Liver (tissue), 9 donors: ENCODE results near the gene URGCP. TPM values are rescaled to one million over a fixed set of nuclear protein-coding genes. Genes with fewer than 3 reads are reported as not detected.
"Not testable (repeated sequence)": the region's sequence is repeated elsewhere in the genome, so short reads cannot be mapped to it uniquely, and the experiment has no call there.

Source experiments
- DNase-seq: peaks from one replicate; pipeline ENCODE4 v3.0.0-alpha.2; 2017; ENCODE audit warnings: low spot score
- H3K27ac ChIP-seq, 2 donors: one replicate each; pipeline ENCODE4 v1.7.0; 2013; ENCODE audit warnings: inconsistent platforms in 2 of 2, low read length in 2 of 2, control low read depth in 1 of 2, low read depth in 1 of 2, mild to moderate bottlenecking in 1 of 2
- H3K27me3 ChIP-seq, 4 donors: one replicate each; pipeline versions ENCODE4 v1.6.1 to v1.7.0; 2013; ENCODE audit warnings: low read length in 3 of 4, inconsistent platforms in 1 of 4, mild to moderate bottlenecking in 1 of 4, moderate library complexity in 1 of 4; ENCODE audit not compliant: control insufficient read depth in 4 of 4, insufficient read depth in 4 of 4
- H3K36me3 ChIP-seq, 4 donors: one replicate each; pipeline versions ENCODE4 v1.6.1 to v1.7.0; 2013; ENCODE audit warnings: low read length in 3 of 4, mild to moderate bottlenecking in 3 of 4, low read depth in 1 of 4, moderate library complexity in 1 of 4; ENCODE audit not compliant: control insufficient read depth in 4 of 4, insufficient read depth in 3 of 4
- H3K4me1 ChIP-seq, 4 donors: one replicate each; pipeline versions ENCODE4 v1.6.1 to v1.7.0; 2013; ENCODE audit warnings: low read length in 3 of 4, mild to moderate bottlenecking in 3 of 4, moderate library complexity in 1 of 4; ENCODE audit not compliant: control insufficient read depth in 4 of 4, insufficient read depth in 4 of 4
- H3K4me3 ChIP-seq, 3 donors: one replicate each; pipeline versions ENCODE4 v1.6.1 to v1.7.0; 2013; ENCODE audit warnings: low read length in 3 of 3, control low read depth in 1 of 3, low read depth in 1 of 3, mild to moderate bottlenecking in 1 of 3
- H3K9ac ChIP-seq, 2 donors: one replicate each; pipeline ENCODE4 v1.7.0; 2013; ENCODE audit warnings: low read length in 2 of 2, mild to moderate bottlenecking in 2 of 2, moderate library complexity in 2 of 2, control low read depth in 1 of 2, low read depth in 1 of 2
- H3K9me3 ChIP-seq, 4 donors: one replicate each; pipeline versions ENCODE4 v1.6.1 to v1.7.0; 2013; ENCODE audit warnings: low read length in 3 of 4; ENCODE audit not compliant: control insufficient read depth in 4 of 4
- EGR1 ChIP-seq, 2 donors: IDR thresholded peaks; 2 replicates each; pipeline ENCODE4 v1.6.1; 2016 to 2018; ENCODE audit warnings: antibody characterized with exemption in 2 of 2, low read depth in 2 of 2
- FOXA1 ChIP-seq: IDR thresholded peaks from 2 replicates; pipeline ENCODE4 v1.6.1; 2016; ENCODE audit warnings: antibody characterized with exemption
- FOXA2 ChIP-seq: IDR thresholded peaks from 2 replicates; pipeline ENCODE4 v1.6.1; 2016; ENCODE audit warnings: antibody characterized with exemption
- GABPA ChIP-seq, 2 donors: IDR thresholded peaks in 1 of 2; conservative IDR thresholded peaks in 1 of 2; 2 replicates each; pipeline ENCODE4 v1.6.1; 2016; ENCODE audit warnings: antibody characterized with exemption in 2 of 2, mild to moderate bottlenecking in 1 of 2, moderate library complexity in 1 of 2
- HNF4A ChIP-seq, 2 donors: conservative IDR thresholded peaks; 2 replicates each; pipeline ENCODE4 v1.6.1; 2016; ENCODE audit warnings: antibody characterized with exemption in 2 of 2, mild to moderate bottlenecking in 2 of 2
- HNF4G ChIP-seq: IDR thresholded peaks from 2 replicates; pipeline ENCODE4 v1.6.1; 2016; ENCODE audit warnings: antibody characterized with exemption
- JUND ChIP-seq, 2 donors: IDR thresholded peaks; 2 replicates each; pipeline ENCODE4 v1.6.1; 2016; ENCODE audit warnings: antibody characterized with exemption in 2 of 2
- MAX ChIP-seq: IDR thresholded peaks from 2 replicates; pipeline ENCODE4 v1.6.1; 2016; ENCODE audit warnings: antibody characterized with exemption
- NR2F2 ChIP-seq: IDR thresholded peaks from 2 replicates; pipeline ENCODE4 v1.6.1; 2016; ENCODE audit warnings: antibody characterized with exemption
- REST ChIP-seq: IDR thresholded peaks from 2 replicates; pipeline ENCODE4 v1.6.1; 2016; ENCODE audit warnings: antibody characterized with exemption, mild to moderate bottlenecking
- YY1 ChIP-seq: IDR thresholded peaks from 2 replicates; pipeline ENCODE4 v1.6.1; 2016; ENCODE audit warnings: antibody characterized with exemption, mild to moderate bottlenecking
- WGBS: extraction: QIAGEN DNeasy Blood & Tissue Kit; methylation state at CpG from one replicate; pipeline ENCODE4 v1.1.7; 2013; 5-methylcytosine and 5-hydroxymethylcytosine counted together
- polyA plus RNA-seq, 2 donors: library from polyadenylated mRNA; stranded (reverse) in 1 of 2; unstranded in 1 of 2; fragments of 200-250 nt in 1 of 2; fragments of >200 nt in 1 of 2; fragmentation: Nextera tagmentation in 1 of 2; extraction: Ambion mirVana in 1 of 2; gene quantifications; one replicate each; pipeline versions ENCODE4 v1.2.1 to v1.2.3, GENCODE V29; 2013 to 2015
- total RNA-seq, 2 donors: library from RNA; depleted of rRNA; stranded (reverse); fragments of >200 nt; gene quantifications; one replicate each; pipeline ENCODE4 v1.2.3, GENCODE V29; 2014
- donor health status: healthy.
- donor health status: healthy.
- donor health status: healthy.
- donor health status: healthy.
- donor health status: healthy.

Gene URGCP
- total and polyA plus RNA-seq, 4 donors = 7.2 to 28.4 (median 13.0) TPM

- Histone ChIP-seq H3K9ac (no peak overlapping the region), H3K4me1 (peaks cover 0 to 5% (median 0%) of the 10 kb centered on the region in 4 donors), H3K27ac (no peak overlapping the region), H3K4me3 (no peak overlapping the region), H3K36me3 (no peaks in the 10 kb centered on the region), H3K27me3 (no peaks in the 10 kb centered on the region), H3K9me3 (no peaks in the 10 kb centered on the region)
- no peak for TF ChIP-seq FOXA2
- no peak for TF ChIP-seq FOXA1
- no peak for TF ChIP-seq YY1
- no peak for TF ChIP-seq NR2F2
- TF ChIP-seq HNF4A (conservative IDR thresholded peaks at IDR 0.05) = no peak
- no peak for TF ChIP-seq REST
- TF ChIP-seq GABPA (IDR thresholded peaks at IDR 0.05 in 1 of 2, conservative IDR thresholded peaks at IDR 0.05 in 1 of 2) = no peak
- TF ChIP-seq HNF4G = no peak
- 95% methylated on average over 4 of the region's 4 CpGs for WGBS
- no peak for DNase-seq
Observed at GRCh38 chr7:43843296-43843695, 63.1 kb downstream of the URGCP start.

GRCh38 chr7:43838201-43838658 is 68.2 kb downstream of the URGCP start:
- no peak for DNase-seq
- H3K4me3 ChIP-seq = no peak overlapping the region
- H3K9me3 ChIP-seq = no peaks in the 10 kb centered on the region
- no peaks in the 10 kb centered on the region for H3K27me3 ChIP-seq
- H3K27ac ChIP-seq = no peak overlapping the region
- no peak for TF ChIP-seq EGR1 (IDR thresholded peaks at IDR 0.05; ENCODE audit: low read depth in 2 of 2)
- TF ChIP-seq HNF4G = no peak
- TF ChIP-seq YY1 = no peak
- H3K4me1 ChIP-seq = peaks cover 0 to 12% (median 0%) of the 10 kb centered on the region in 4 donors
- no peaks in the 10 kb centered on the region for H3K36me3 ChIP-seq
- WGBS = 69% methylated on average over 9 of the region's 9 CpGs
- peak overlapping the region in 1 of 2 donors; percentile 69 for H3K9ac ChIP-seq

- WGBS = 49% methylated on average over 8 of the region's 8 CpGs
- H3K27me3 ChIP-seq = no peaks in the 10 kb centered on the region
- H3K36me3 ChIP-seq = no peaks in the 10 kb centered on the region
- H3K4me1 ChIP-seq = peaks cover 0 to 12% (median 0%) of the 10 kb centered on the region in 4 donors
- peak overlapping the region in 1 of 2 donors; percentile 32 for H3K9ac ChIP-seq
- no peak for DNase-seq
- H3K4me3 ChIP-seq = peak overlapping the region; percentile 35 to 70 (median 47)
- H3K9me3 ChIP-seq = no peaks in the 10 kb centered on the region
- peak; percentile 80 to 82 for TF ChIP-seq JUND (IDR thresholded peaks at IDR 0.05)
- no peak for TF ChIP-seq FOXA2
- peak; percentile 87 for TF ChIP-seq MAX
- peak overlapping the region; percentile 11 to 41 for H3K27ac ChIP-seq
Observed at GRCh38 chr7:43834463-43835251, 71.7 kb downstream of the URGCP start.

- H3K27me3 ChIP-seq, H3K36me3 ChIP-seq, H3K27ac ChIP-seq, H3K4me3 ChIP-seq, H3K9ac ChIP-seq, DNase-seq, H3K4me1 ChIP-seq, H3K9me3 ChIP-seq: not testable (repeated sequence)
Observed at GRCh38 chr7:43830917-43831316, 75.5 kb downstream of the URGCP start.
